Hepatocyte (in vitro differentiated cells): ENCODE data around the gene TLCD4.

Experiments
- CTCF ChIP-seq: fragments of 200-600 bp; sonication (generic); IDR thresholded peaks from 2 replicates; pipeline ENCODE4 v1.5.1; 2016; ENCODE audit warnings: antibody characterized with exemption, mild to moderate bottlenecking; ENCODE audit not compliant: poor library complexity
- EZH2 ChIP-seq: fragments of 200-600 bp; sonication (generic); IDR thresholded peaks from 2 replicates; pipeline ENCODE4 v1.6.1; 2016; ENCODE audit warnings: antibody characterized with exemption, mild to moderate bottlenecking, borderline replicate concordance
- EZH2phosphoT487 ChIP-seq: fragments of 200-600 bp; sonication (generic); IDR thresholded peaks from one replicate; pipeline ENCODE4 v1.6.1; 2018; ENCODE audit warnings: antibody characterized with exemption, mild to moderate bottlenecking, low read depth, moderate library complexity; ENCODE audit not compliant: unreplicated experiment, severe bottlenecking

DNA sequence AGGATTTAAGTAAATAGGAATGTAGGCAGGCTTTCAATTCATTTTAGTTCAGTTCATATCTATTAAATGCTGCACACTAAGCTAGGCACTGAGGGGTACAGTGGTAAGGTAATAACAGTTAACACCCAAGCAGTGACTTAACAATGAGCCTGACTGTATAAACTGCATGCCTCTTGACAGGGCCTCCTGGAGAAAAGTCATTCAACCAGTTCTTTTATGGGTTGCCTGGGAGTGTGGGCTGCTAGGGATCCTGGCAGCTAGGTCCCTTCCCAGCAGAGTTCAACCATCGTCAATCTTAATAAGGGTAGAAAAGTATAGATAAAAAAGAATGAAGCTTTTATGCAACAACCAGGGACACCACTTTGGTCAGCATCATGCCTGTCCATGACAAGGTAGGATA lies 36.3 kb upstream of the TLCD4 start:
- no peak for TF ChIP-seq CTCF
- no peak for TF ChIP-seq EZH2phosphoT487
- no peak for TF ChIP-seq EZH2
